ENCODE results near the gene CCSER1. TPM values are rescaled to one million over a fixed set of nuclear protein-coding genes. Genes with fewer than 3 reads are reported as not detected.

The CCSER1 gene
- total RNA-seq, 1 experiment from 2014 or later, result not detected

DNA sequence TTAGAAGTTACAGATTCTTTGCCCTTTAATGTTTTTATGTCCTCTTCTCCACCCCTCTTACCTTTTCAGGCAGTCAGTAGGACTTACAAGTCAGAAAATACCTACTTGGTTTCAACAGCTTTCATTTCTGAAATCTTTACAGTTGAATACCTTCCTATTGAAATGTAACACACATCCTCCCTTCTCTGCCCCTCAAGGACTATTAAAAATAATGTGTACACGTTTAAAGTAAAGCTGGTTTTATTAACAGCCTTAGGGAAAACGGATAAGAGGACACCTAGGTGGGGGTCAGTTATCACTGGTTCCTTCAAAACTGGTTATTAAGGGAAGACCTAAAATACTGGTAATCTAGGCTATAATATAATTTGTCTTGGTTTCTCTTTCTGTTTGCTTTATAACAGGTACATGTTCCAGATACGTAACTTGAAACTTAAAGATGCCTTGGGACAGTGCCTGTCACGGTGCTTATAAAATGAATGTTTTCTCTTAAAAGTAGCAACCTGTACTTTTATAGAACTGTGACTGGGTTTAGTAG, 1.8 kb downstream of the CCSER1 start:
- no peak for DNase-seq (ENCODE audit: low read depth)

DNA sequence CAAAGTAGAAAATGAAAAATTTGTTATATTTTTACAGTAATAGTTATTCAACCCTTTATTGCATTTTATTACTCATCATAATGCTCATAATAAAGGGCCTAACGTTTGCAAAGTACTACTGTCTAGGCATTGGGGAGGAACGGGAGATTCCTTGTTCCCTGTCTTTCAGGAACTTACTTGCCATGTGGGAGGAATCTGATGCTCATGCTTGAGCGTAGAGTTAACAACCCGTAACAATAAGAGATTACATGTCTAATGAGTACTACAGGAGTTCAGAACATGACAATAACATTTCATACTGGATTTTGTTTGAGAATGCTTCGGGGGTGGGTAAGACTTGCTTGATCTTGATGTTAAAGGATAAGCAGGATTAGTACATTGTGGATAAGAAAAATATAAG, 2.9 kb downstream of the CCSER1 start:
- no peak for DNase-seq (ENCODE audit: low read depth)

DNA sequence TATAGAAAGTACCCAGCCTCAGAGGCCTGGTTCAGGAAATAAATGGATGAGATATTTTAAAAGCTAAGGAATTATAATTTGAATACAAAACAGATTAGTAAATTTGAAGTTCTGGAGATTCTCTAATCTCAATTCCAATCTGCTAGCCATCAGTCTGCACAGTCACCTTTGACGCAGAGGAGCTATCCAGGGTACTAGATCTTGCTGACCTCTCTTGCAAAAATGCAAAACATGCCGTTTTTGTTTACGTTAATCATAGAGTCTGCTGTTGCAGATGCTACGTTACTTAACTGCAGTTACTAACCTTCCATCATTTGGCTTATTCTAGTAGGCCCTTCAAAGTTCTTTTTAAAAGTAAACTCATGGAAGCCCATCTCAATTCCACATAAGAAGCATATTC, 10.4 kb downstream of the CCSER1 start:
- no peak for DNase-seq (ENCODE audit: low read depth)

DNA sequence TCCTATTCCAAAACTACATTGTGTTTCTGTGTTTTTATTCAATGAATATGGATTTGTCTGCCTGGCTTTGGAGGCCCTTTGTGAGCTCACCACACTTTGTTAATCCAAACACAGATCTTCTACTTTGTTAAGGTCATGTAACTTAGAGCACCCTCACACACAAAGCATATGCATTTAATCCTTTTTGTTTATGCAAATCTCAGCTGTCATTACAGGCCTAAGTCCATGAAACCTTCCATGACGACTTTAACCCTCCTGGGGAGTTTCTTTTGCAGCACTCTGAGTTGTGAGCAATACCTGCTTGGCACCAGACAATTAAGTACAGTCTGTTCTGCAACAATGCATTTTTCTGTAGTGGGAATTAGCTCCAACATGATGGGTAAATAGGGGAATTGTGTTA, 14.9 kb downstream of the CCSER1 start:
- DNase-seq (ENCODE audit: low read depth), result no peak

DNA sequence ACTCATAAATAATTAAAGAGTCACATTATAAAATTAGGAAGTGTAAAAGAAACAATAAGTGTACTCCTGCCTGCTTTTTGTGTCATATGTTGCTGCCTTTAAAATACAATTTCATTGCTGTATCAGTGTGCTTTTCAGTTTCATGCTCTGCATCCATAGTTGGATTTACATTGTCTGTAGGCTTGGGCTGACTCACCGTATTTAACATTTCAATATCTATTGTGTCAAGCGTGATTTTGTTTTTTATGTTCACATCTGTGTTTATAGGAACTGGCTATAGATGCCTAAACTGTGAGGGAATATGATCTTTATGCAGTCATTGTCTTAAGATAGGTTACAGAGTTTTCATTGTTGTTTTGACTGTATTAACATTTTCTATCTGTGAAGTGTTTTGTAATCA, 18.1 kb downstream of the CCSER1 start:
- no peak for DNase-seq (ENCODE audit: low read depth)

DNA sequence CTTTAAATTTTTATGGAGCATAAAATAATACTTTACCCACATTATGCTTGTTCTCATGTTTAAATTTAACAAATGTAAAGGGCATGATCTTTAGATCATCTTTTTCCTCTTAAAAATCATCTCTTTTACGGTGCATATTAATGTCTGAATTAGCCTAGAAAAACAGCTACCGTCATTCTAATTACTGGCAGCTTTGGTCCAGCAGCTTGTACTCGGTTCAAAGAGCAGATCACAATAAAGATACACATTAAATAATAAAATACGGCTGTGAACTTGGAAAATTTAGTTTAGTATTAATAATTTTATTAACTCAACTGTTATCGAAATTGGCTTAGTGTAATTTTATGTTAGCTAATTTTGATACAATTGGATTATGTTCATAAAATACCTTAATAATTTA, 19.1 kb downstream of the CCSER1 start:
- DNase-seq (ENCODE audit: low read depth), result no peak

DNA sequence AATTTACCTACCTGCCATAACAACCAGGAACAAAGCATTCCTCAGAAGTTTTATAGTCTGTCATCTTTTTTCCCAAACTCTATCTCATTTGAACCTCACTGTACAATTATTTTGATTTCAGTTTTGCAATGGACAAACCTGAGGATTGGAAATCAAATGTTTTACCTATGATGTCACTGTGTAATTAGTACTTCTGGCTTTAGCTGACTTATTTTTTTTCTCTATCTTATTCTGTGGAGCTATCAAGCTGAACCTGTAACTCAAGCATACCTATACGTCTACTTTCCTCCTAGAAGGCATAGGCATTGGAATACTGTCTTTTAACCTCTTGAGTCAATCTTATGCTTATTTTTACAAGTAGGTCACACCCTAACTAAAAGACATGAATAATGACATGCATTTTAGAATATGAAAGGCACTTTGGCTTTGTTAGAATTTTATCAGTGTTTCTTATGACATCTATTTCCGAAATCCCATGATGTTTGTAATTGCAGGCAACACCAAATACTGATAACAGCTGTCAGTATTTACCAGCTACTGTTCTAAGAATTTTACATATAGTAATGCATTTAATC, 21.5 kb downstream of the CCSER1 start:
- no peak for DNase-seq (ENCODE audit: low read depth)

DNA sequence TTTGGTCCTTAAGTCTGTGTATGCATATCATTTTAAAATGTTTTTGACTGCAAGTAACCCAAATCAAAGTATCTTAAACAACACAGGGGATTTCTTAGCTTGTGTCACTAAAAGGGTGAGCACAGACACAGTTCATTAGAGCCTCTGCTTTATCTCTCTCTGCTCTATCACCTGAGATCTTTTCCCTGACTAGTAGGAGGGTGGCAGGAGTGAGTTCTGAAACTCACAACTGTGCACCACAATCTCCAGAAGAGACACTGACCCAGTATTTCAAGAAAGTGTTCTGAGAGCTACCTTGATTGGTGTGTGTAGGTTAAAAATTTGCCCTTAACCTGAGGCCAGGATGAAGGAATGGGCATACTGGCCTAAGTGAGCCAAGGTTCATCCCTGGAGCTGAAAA, 24.8 kb downstream of the CCSER1 start:
- DNase-seq (ENCODE audit: low read depth), result no peak

DNA sequence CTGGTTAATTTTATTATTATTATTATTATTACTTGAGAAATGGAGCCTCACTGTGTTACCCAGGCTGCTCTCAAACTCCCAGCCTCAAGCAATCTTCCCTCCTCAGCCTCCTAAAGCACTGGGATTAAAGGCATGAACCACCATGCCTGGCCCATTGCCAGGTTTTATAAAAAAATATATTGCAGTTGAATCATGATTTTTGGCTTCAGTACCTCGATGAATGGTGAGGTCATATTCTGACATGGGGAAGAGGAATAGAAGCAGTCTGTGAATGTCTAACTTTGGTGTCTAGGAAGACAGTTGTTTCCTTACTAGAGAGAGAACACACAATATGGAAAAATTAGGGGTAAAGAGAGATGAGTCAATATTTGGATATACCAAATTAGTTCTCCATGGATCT, 32.0 kb downstream of the CCSER1 start:
- DNase-seq (ENCODE audit: low read depth), result no peak

DNA sequence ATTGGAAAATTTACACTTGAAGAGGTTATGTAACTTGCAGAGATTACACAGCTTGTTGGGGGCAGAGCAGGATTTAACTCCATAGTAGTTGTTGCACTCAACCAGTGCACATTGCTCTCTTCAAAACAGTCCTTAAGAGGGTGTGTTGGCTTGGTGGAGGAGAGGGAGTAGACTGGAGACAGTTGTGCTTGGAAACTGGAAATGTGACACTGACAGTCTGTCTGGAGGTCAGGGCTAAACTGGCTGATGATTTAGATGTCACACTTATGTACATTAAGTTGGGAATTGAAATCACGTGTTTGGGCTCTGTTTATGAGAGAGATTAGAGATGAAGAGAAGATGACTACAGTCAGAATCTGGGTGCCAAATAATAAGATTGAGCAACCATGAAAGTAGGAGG, 32.9 kb downstream of the CCSER1 start:
- no peak for DNase-seq (ENCODE audit: low read depth)

DNA sequence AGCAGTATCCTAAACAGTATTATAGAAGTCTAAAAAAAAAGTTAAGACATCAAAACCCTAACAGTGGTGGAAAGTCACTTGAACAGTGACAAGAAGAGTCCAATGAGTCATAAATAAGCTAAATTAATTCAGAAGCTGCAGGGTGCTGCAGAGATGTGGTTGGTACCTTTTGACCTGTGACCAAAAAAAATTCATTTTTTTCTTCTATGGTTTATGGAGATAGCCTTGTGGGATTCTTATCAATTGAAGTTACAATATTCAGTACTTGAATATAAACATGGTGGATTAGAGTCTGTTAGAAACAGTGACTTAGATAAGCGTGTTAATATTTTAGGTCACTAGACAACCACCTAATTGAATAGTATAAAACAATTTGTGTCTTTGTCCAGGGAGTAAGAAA, 35.4 kb downstream of the CCSER1 start:
- DNase-seq (ENCODE audit: low read depth), result no peak

DNA sequence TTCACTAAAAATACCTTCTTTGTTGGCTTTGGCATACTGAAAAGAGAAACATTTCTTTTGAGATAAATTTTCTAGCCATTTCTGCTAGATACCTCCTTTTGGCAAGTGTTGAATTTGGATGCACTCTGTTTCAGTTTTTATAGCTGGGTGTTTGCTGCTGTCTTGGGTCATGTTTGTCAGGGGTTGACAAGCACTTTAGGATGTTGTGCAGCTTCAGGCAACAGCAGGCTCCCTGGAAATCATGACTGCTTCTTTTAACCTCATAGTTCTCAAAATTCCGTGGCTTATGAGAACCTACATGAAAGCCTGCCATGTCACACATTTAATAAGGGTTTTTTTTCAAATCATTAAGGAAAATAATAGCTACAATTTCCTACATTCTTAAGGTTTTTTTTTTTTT, 36.7 kb downstream of the CCSER1 start:
- no peak for DNase-seq (ENCODE audit: low read depth)

DNA sequence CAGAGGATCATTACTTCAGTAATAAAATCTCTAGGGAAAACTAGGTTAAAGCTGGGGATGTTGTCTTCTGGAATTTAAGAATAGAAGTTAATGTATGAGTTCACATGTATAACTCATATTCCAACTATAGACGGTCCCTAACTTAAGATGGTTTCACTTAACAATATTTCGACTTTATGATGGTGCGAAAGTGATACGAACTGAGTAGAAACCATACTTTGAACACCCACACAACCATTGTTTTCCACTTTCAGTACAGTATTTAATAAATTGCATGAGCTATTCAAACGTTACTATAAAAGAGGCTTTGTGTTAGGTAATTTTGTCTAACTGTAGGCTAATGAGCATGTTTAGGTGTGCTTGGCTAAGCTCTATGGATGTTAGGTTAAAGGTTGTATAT, 38.7 kb downstream of the CCSER1 start:
- DNase-seq (ENCODE audit: low read depth), result no peak

DNA sequence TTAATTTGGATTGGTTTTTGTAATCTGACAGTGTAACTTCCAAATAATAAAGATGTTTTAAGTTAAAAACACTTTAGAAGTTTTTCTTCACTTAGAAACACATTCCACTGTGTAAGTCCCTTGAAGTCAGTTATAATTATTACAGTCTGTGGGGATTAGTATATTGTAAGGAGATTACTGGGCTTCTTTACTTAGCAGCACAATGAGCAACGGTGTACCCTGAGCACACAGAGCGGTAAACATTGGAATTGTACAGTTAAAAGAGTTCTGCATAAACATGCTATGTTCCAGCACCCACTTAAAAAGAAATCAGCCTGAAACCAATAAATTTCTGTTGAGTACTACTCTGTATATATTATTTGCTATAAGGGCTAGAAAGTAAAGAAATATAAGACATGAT, 44.3 kb downstream of the CCSER1 start:
- DNase-seq (ENCODE audit: low read depth), result no peak

DNA sequence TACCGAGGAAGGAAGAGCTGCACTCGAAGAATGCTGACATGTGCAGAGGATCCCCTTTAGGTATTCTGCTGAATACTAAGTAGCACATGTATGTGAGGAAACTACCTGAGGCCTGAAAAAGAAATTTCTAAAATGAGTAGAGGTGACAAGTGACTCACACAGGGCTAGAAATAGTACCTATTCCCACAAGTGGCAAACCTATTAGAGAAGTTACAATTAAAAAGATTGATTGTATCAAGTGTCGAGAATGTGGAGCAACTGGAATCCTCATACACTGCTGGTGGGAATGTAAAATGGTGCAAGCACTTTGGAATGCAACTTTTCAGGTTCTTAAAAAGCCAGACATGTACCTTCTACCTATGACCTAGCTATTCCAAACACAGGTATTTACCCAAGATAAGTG, 47.4 kb downstream of the CCSER1 start:
- DNase-seq (ENCODE audit: low read depth), result no peak

DNA sequence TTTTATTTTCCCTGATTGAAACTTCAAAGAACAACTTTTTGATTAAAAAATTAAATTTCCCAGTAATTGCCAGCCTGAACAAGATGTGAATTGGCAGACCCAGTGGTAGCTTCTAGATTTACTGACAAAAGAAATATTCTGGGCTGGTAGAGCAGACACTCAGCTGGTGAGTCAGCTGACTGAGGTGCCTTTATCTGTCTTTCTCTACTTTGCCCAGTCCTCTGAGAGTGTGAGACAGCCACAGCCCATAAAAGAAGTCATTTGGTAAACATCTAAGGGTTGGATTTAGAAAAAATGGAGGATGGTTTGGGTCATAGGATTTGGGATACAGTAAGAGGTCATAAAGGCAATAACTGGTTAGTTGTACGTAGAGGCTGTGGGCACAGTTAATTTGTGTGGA, 54.5 kb downstream of the CCSER1 start:
- DNase-seq (ENCODE audit: low read depth), result no peak

DNA sequence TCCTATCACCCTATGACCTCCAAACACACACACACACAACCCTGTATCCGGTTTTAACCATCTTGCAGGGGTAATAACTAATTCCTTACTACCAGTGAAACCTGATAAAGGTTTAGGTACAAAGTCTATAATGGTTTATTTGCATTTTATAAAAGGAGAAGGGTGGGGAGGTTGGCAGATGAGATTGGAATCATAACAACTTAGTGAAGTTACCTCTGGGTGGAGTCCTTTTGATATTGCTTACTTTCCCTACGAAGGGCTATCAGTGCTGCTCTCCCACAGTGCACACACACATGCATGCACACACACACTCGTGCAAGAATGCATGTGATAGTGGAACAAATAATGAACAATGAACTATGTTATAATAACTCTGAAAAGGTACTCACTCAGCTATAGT, 56.1 kb downstream of the CCSER1 start:
- DNase-seq (ENCODE audit: low read depth), result no peak

DNA sequence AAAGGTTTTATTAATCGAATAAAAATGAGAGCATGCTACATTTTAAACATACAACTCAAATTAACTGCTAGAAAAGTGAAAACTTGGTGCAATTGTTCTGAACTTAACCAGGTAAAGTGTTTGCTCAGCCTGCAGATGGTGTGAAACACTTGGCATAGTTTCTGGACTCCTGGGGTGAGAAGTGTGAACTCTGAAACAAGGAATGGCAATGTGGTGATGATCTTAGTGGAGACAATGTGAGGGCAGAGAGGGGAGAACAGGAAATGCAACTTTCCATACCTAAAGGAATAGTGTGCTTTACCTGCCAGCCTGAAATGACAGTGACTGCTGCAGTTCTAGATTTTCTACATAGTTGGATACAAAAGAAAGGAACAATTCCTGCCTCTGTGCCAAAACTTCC, 57.4 kb downstream of the CCSER1 start:
- no peak for DNase-seq (ENCODE audit: low read depth)

DNA sequence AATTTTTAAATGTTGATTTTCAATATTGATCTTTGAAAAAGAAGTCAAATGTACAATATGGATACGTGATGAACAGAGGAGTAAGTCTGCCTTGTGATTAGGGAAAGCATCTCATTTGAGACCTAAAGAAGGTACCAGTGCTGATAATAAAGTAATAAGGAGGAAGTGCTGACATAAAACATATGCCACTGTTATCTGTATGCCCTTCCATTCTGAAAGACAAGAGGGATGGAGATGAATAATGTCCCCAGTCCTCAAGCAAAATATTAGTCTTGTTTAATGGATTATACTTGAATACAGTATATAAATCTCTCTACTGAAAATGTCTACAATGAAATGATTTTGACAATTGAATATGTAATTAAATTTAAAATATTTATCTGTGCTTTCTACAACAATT, 58.2 kb downstream of the CCSER1 start:
- DNase-seq (ENCODE audit: low read depth), result no peak

DNA sequence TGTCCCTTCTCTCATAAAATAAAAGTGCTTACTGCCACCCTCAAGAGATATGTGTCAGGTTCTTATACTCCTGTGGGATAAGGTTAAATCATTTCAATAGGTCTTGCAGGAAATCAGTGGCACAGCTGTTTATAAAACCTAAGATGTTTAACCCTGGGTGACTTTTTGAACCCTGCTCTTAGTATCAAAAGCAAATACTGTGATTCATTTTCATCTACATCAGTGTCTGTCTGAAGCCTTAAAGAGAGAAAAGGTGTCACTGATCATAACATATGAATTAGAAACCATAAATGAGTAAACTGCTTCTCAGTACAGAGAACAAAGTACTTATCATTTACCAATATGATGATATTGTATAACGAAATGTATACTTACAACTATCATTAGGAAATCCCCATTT, 59.0 kb downstream of the CCSER1 start:
- DNase-seq (ENCODE audit: low read depth), result no peak

DNA sequence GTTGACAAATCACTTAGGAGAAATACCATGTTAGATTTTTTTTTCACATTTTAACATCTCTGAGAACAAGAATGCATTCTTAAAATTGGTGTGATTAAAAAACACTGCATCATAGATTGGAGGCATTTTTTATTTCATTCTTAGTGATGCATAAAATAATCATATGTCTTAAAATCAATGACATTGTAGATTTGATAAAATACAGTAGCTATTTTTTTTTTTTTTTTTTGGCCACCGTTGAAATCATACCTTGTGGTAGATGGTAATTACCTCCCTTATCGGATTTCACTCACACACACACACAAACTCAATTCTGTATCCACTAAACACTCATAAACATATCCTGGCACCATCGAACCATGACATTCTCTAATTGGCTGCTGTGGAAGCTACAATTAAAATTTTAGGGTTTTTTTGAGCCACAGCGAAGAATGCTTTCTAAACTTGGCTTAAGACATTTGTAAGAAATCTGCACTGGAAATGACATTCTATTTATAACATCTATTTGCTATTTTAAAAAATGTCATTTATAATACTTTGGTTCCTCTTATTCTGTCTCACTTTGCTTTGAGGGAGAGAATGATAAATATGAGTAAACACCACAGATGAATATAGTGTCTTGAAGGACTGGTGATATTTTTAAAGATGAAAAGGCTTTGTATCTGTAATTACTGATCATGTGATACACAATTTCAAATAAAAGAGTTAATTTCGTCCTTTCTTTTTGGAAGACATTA, 60.1 kb downstream of the CCSER1 start:
- DNase-seq (ENCODE audit: low read depth), result no peak

DNA sequence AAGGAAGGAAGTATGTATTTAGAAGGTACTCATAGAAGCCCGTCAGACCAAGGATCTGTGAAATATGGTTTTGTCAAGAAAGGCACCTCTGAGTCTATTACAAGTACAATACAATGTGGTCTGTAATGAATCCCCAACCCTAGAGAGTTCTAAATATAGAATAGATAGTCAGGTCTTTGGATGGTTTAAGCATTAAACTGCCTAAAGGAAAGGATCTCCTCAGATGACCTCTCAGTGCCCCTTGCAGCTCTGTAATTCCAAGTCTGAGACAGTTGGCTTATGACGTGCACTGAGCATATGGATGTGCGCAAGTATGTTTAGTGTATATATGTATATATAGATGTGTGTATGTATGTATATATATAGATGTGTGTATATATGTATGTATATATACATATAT, 62.0 kb downstream of the CCSER1 start:
- no peak for DNase-seq (ENCODE audit: low read depth)

DNA sequence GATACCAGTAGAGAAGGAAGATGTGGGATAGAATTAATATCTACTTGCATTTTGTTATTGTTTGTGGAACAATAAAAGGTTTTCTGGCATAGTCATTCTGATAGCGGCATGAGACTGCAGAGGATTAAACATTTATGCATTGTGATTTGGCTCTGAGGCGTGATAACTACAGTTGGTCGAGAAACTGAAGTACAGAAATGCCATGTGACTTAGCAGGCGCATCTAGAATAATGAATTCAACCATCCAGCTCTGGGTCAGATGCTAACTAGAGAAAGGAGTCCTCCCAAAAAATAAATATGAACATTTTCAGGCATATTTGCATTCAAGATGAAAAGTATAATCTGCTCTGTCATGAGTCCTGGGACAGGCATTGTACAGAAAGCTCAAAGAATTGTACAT, 62.8 kb downstream of the CCSER1 start:
- DNase-seq (ENCODE audit: low read depth), result no peak

DNA sequence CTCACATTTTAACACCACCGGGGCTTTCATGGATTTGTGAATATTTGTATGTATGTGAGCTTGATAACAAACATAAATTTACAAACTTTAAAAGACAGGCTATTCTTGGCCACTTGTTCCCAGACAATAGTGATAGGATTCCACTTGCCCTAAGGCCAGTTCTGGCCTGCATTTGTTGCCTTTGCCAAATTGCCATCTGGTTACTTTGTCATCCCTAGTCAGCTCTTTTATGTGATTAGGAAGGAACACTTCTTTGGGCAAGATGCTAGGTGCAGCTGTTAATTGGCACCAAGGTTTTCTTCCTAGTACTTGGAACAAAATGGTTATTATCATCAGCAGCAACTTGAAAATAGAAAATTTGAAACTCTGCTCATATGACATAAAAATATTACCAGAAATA, 63.3 kb downstream of the CCSER1 start:
- no peak for DNase-seq (ENCODE audit: low read depth)
